OCI-LY1 (cell line): Measurements from ENCODE around the gene RPL19.

Source experiments
- H2AFZ ChIP-seq: fragments of 200-600 bp; sonication (generic), shearing (Covaris generic); 2 replicates; pipeline ENCODE4 v1.6.0; 2014; ENCODE audit warnings: antibody characterized with exemption, mild to moderate bottlenecking, low read length
- H3F3A ChIP-seq: fragments of 200-600 bp; sonication (generic), shearing (Covaris generic); 2 replicates; pipeline ENCODE4 v1.6.0; 2014; ENCODE audit warnings: mild to moderate bottlenecking, antibody characterized with exemption, low read length, moderate library complexity; ENCODE audit not compliant: insufficient read depth
- H3K27ac ChIP-seq: fragments of 200-600 bp; sonication (generic); 2 replicates; pipeline ENCODE4 v1.5.1; 2014; ENCODE audit warnings: low read length, mixed run types, mild to moderate bottlenecking, low read depth; ENCODE audit not compliant: poor library complexity, severe bottlenecking
- H3K27me3 ChIP-seq: fragments of 200-600 bp; sonication (generic); 2 replicates; pipeline ENCODE4 v1.6.0; 2014; ENCODE audit warnings: antibody characterized with exemption, mild to moderate bottlenecking, low read length, moderate library complexity; ENCODE audit not compliant: insufficient read depth
- H3K36me3 ChIP-seq: fragments of 200-600 bp; sonication (generic); 2 replicates; pipeline ENCODE4 v1.6.1; 2014; ENCODE audit warnings: mild to moderate bottlenecking, antibody characterized with exemption, low read length, moderate library complexity, mixed read lengths; ENCODE audit not compliant: insufficient read depth
- H3K4me1 ChIP-seq: fragments of 200-600 bp; sonication (generic); 2 replicates; pipeline ENCODE4 v1.5.1; 2014; ENCODE audit warnings: mild to moderate bottlenecking, low read length, moderate library complexity; ENCODE audit not compliant: insufficient read depth, severe bottlenecking
- H3K4me2 ChIP-seq: fragments of 200-600 bp; sonication (generic), shearing (Covaris generic); 2 replicates; pipeline ENCODE4 v1.6.1; 2014; ENCODE audit warnings: low read length
- H3K4me3 ChIP-seq: fragments of 200-600 bp; sonication (generic); 2 replicates; pipeline ENCODE4 v1.5.1; 2014; ENCODE audit warnings: low read length, low read depth, mild to moderate bottlenecking, mixed read lengths; ENCODE audit not compliant: poor library complexity, severe bottlenecking
- H3K79me2 ChIP-seq: fragments of 200-600 bp; shearing (Covaris generic); 2 replicates; pipeline ENCODE4 v1.6.1; 2016; ENCODE audit warnings: mixed run types, low read length, mixed read lengths; ENCODE audit not compliant: insufficient read depth
- H3K9ac ChIP-seq: fragments of 200-600 bp; sonication (generic), shearing (Covaris generic); 2 replicates; pipeline ENCODE4 v1.6.1; 2014; ENCODE audit warnings: mild to moderate bottlenecking, low read length, mixed read lengths
- H3K9me2 ChIP-seq: fragments of 200-600 bp; sonication (generic), shearing (Covaris generic); 2 replicates; pipeline ENCODE4 v1.6.1; 2014; ENCODE audit warnings: low read depth, mild to moderate bottlenecking, low read length, mixed read lengths
- H3K9me3 ChIP-seq: fragments of 200-600 bp; shearing (Covaris generic); 2 replicates; pipeline ENCODE4 v1.6.1; 2014; ENCODE audit warnings: low read length, mixed read lengths
- H4K20me1 ChIP-seq: fragments of 200-600 bp; sonication (generic), shearing (Covaris generic); 2 replicates; pipeline ENCODE4 v1.6.0; 2016; ENCODE audit warnings: mild to moderate bottlenecking, low read length; ENCODE audit not compliant: insufficient read depth
- EZH2 ChIP-seq: fragments of 200-600 bp; sonication (generic), shearing (Covaris generic); IDR thresholded peaks from 2 replicates; pipeline ENCODE4 v1.8.0; 2017; ENCODE audit warnings: borderline replicate concordance, mixed run types, mild to moderate bottlenecking, antibody characterized with exemption, low read length, moderate library complexity, mixed read lengths
- TF ChIP-seq, protein P1 (sequence below): fragments of 200-600 bp; sonication (generic), shearing (Covaris generic); IDR thresholded peaks from 2 replicates; pipeline ENCODE4 v1.5.1; 2017; ENCODE audit warnings: mild to moderate bottlenecking, antibody characterized with exemption, low read length, moderate library complexity, mixed read lengths

The RPL19 gene

DNA sequence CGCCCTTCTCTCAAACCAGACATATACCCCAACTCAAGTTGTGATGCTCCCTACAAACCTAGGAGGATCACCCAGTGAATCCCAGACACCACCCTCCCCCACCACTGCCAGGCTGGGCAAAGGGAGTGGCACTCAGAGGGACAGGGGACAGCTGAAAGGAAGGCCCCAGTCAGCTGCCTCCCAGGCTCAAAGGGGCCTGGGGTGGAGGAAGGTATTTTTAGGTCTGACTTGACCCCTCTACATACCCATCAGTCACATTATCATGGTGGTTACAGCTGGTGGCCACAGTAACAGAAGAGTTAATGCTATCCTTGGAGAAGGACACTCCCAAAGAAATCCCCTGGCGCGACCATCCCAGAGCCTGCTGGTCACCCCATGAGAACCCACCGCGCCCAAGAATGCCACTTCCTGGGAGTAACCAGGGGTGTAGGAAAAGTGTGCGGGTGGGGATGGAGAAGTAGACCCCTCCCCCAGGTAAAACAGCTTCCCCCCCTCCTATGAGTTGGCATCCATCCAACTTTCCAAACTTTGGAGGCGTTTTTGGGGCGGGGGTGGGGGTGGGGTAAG is 3.8 kb upstream of the RPL19 start:
- Histone ChIP-seq H3K9me3 (no peaks in the 10 kb centered on the region), H3K36me3 (peaks cover 42% of the 10 kb centered on the region), H3K4me3 (peak overlapping the region; percentile 69), H3F3A (peaks cover 9% of the 10 kb centered on the region; the same call in 1 of the 2 replicates), H3K4me2 (peak overlapping the region; percentile 99), H3K9ac (peak overlapping the region; percentile 53), H4K20me1 (no peaks in the 10 kb centered on the region), H3K27me3 (no peaks in the 10 kb centered on the region), H3K9me2 (no peaks in the 10 kb centered on the region), H3K4me1 (peaks cover 45% of the 10 kb centered on the region), H3K79me2 (peaks cover 12% of the 10 kb centered on the region), H2AFZ (no peak overlapping the region), H3K27ac (peak overlapping the region; percentile 82)
- TF ChIP-seq, protein P1, sequence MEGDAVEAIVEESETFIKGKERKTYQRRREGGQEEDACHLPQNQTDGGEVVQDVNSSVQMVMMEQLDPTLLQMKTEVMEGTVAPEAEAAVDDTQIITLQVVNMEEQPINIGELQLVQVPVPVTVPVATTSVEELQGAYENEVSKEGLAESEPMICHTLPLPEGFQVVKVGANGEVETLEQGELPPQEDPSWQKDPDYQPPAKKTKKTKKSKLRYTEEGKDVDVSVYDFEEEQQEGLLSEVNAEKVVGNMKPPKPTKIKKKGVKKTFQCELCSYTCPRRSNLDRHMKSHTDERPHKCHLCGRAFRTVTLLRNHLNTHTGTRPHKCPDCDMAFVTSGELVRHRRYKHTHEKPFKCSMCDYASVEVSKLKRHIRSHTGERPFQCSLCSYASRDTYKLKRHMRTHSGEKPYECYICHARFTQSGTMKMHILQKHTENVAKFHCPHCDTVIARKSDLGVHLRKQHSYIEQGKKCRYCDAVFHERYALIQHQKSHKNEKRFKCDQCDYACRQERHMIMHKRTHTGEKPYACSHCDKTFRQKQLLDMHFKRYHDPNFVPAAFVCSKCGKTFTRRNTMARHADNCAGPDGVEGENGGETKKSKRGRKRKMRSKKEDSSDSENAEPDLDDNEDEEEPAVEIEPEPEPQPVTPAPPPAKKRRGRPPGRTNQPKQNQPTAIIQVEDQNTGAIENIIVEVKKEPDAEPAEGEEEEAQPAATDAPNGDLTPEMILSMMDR, result no peak
- no peak for TF ChIP-seq EZH2

DNA sequence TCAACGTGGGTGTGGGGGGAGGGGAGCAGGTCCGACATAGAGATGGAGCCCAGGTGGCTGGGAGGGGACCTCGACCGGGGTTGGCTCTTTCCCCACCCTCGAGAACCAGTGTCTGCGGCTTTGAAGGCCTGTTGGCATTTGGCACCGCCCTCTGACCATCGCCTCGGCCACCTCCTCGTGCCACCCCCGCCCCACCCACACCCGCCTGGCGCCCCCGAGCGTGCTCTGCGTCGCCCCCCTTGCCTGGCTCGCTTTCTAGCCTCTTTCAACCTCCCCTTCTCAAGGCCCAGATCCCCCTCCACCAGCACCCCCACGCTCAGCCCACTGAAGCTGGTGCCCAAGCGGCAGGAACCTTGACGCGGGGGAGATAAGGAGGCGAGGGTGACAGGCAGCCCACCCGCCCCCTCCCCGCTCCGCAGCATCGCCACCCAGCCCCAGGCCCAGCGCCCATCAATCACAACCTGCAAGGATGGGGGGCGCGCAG is 3.2 kb upstream of the RPL19 start:
- Histone ChIP-seq H2AFZ (no peak overlapping the region), H3K4me1 (peaks cover 50% of the 10 kb centered on the region), H3K27me3 (no peaks in the 10 kb centered on the region), H3K9me2 (no peaks in the 10 kb centered on the region), H3K4me3 (peak overlapping the region; percentile 69), H3K9ac (peak overlapping the region; percentile 73), H3K9me3 (no peaks in the 10 kb centered on the region), H3K36me3 (peaks cover 42% of the 10 kb centered on the region), H3K79me2 (peaks cover 12% of the 10 kb centered on the region), H3K27ac (peak overlapping the region; percentile 82), H3F3A (peaks cover 9% of the 10 kb centered on the region; the same call in 1 of the 2 replicates), H3K4me2 (peak overlapping the region; percentile 99), H4K20me1 (no peaks in the 10 kb centered on the region)
- no peak for TF ChIP-seq EZH2
- TF ChIP-seq, protein P1, result no peak

DNA sequence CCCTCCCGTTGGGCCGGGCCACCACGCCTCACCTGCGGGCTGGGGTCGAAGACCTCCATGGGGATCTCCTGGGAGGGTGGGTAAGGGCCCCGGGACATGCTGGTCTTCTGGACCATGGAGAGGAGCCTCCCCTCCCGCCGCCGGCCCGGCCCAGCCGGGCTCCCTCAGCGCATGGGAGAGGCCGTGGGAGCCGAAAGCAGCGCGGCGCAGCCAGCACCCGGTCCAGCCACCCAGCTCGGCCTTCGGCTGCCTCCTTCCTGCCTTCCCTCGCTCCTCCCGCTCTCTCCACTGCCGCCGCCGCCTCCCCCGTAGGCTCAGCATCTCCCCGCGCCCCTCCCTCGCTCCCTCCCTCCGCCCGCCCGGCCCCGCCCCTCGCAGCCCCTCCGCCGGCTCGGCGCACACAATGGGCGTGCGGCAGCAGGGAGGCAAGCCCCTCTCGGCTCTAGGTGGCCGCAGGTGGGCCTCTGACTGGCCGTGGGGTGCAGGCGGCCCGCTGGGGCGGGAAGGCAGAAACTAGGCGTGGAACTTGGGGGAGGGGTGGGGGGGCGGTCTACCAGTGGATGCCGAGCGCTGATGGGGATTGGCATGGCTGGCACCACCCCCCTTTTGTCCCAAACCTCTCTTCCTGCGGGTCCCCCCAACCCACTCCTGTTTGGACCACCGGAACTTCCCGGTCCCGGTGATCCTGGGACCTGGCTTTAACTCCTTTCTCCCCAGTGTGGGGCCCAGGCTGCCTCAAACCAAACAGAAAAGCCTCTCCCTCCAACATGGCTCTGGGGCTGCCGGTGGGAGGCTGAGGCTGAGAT is 2.5 kb upstream of the RPL19 start, which contains the start of gene CACNB1:
CACNB1 (minus strand) TSS at position 290 of the 806 bp plus-strand sequence; CDS start at position 116, 174 bp downstream.
- Histone ChIP-seq H3K9me2 (no peaks in the 10 kb centered on the region), H3K4me1 (peaks cover 57% of the 10 kb centered on the region), H3K36me3 (peaks cover 42% of the 10 kb centered on the region), H4K20me1 (no peaks in the 10 kb centered on the region), H3K4me2 (peak within 1 kb of the TSS; percentile 99), H3K79me2 (peaks cover 12% of the 10 kb centered on the region), H3K27me3 (no peaks in the 10 kb centered on the region), H3K9ac (peak within 1 kb of the TSS; percentile 73), H3K9me3 (no peaks in the 10 kb centered on the region), H3F3A (peaks cover 12% of the 10 kb centered on the region; the same call in 1 of the 2 replicates), H3K27ac (peak within 1 kb of the TSS; percentile 82), H3K4me3 (peak within 1 kb of the TSS; percentile 69), H2AFZ (no peak within 1 kb of the TSS)
- TF ChIP-seq, protein P1, result no peak
- TF ChIP-seq EZH2, result no peak
